HG02852 (cell line): ENCODE data around the gene RPL18A.
"Not testable (repeated sequence)": the region's sequence is repeated elsewhere in the genome, so short reads cannot be mapped to it uniquely, and the experiment has no call there.

Experiments used
- ATAC-seq: cut with Tn5 transposase; IDR thresholded peaks from one replicate; pipeline ENCODE4 v1.9.1; 2021; ENCODE audit warnings: mild to moderate bottlenecking, moderate library complexity; ENCODE audit not compliant: unreplicated experiment

RPL18A gene

DNA sequence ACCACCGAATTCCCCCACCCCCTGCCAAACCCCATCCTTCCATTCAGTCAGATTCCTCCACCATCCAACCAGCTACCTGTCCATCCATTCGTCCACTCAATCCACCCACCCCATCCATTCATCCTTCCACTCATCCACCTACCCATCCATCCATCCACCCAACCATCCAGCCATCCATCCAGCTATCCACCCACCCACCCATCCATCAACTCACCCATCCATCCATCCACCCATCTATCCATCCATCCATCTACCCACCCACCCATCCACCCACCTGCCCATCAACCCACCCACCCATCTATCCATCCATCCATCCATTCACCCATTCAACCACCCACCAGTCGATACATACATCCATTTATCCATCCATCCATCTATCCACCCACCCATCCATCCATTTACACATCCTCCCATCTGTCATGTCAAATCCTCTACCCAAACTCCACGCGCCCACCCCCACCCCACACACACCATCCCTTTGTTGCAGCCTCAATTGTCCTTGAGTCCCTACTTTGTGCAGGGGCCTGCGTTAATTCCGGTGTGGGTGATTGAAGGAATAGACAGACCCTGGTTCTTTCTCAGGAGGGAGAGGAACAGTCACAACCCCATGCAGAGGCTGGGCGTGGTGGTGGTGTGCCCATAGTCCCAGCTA, 6.7 kb downstream of the RPL18A start:
- ATAC-seq: no peak

DNA sequence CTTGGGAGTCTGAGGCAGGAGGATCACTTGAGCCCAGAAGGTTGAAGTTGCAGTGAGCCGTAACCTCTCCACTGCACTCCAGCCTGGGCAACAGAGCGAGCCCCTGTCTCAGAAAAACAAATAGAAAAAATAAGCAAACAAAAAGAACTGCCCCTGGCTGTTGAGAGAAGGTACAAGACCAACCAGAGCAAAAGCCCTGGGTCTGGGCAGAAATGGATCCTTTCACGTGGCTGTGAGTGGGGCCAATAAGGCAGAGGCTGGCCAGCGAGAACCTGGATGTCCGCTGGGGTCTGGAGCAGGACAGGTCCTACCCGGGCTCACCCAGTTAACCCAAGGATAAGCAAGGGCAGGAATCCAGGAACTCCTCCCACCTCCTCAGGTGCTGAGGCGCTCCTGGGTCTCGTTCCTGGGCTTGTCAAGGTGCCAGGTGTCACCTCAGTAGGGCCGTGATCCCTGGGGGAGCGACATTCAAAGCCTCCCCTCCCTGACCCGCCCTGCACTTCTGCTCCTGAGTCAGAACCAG, 7.3 kb downstream of the RPL18A start:
- ATAC-seq: no peak

DNA sequence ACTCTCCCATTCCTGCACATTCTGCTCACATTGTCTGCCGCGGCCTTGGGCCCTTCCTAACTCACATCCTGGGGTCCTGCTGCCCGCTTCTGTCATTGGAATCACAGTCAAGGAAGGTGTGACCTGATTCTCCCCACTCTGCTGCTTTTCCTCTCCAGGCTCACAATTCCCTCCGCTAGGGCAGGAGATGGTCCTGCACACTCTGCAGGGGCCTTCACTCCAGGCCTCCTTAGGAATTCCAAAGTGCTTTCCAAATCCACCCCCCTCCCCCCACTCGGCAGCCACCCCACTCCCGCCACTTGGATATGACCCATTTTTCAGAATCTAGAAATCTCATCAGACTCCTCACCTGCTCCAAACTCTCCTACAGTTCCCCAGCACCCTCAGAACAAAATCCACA, 9.0 kb downstream of the RPL18A start:
- ATAC-seq: no peak

DNA sequence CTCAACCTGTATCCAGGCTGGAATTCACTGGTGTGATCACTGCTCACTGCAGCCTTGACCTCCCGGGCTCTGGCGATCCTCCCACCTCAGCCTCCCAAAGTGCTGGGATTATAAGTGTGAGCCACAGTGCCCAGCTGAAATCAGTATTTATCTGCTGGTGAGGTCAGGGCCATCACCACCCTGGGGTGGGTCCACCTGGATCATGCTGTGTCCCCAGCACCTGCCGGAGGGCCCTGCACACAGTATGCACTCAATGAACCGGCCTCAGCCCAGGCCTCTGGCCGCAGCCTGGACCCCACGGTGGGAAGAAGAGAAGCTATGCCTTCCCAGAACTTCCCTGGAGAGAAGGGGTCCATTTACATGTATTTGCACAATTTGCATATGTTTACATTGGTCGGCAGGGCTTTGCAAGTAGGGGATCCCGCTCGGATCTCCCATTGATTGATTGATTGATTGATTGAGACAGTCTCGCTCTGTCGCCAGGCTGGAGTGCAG, 9.5 kb downstream of the RPL18A start:
- no peak for ATAC-seq

DNA sequence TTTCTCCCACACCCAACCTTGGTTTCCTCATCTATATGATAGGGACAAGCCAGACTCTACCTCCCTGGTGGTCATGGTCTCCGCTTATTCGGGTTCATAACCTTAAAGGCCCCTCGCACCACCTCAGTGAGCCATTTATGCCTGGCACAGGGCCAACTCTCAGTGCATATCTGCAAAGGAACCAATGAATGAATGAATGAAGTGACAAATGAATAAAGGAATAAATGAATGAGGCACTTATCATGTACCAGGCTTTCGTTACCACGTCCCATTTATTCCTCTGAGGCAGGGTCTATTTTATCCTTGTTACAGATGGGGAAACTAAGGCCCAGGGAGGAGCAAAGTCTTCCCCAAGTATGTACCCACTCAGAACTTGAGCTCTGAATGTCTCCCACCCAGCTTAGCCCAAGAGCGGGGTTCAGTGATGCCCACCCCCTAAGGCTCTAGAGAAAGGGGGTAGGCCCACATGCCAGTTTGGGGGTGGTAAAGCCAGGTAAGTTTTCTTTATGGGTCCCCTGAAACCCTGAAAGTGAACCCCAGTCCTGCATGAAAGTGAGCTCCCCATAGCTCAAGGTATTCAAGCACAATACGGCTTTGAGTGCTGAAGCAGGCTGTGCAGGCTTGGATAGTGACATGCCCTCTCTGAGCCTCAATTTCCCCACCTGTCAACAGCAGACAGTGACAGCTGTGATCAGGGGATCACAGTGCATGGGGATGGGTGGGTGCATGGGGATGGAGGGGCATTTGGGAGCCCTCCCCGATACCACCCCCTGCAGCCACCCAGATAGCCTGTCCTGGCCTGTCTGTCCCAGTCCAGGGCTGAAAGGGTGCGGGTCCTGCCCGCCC, 11.5 kb downstream of the RPL18A start:
- no peak for ATAC-seq

DNA sequence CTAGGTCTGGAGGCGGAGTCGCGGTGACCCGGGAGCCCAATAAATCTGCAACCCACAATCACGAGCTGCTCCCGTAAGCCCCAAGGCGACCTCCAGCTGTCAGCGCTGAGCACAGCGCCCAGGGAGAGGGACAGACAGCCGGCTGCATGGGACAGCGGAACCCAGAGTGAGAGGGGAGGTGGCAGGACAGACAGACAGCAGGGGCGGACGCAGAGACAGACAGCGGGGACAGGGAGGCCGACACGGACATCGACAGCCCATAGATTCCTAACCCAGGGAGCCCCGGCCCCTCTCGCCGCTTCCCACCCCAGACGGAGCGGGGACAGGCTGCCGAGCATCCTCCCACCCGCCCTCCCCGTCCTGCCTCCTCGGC, 12.2 kb downstream of the RPL18A start, which contains the start of gene SLC5A5:
SLC5A5 (plus strand) TSS at position 68 of the 373 bp plus-strand sequence. CDS start 375 bp downstream, outside the sequence.
- no peak for ATAC-seq

DNA sequence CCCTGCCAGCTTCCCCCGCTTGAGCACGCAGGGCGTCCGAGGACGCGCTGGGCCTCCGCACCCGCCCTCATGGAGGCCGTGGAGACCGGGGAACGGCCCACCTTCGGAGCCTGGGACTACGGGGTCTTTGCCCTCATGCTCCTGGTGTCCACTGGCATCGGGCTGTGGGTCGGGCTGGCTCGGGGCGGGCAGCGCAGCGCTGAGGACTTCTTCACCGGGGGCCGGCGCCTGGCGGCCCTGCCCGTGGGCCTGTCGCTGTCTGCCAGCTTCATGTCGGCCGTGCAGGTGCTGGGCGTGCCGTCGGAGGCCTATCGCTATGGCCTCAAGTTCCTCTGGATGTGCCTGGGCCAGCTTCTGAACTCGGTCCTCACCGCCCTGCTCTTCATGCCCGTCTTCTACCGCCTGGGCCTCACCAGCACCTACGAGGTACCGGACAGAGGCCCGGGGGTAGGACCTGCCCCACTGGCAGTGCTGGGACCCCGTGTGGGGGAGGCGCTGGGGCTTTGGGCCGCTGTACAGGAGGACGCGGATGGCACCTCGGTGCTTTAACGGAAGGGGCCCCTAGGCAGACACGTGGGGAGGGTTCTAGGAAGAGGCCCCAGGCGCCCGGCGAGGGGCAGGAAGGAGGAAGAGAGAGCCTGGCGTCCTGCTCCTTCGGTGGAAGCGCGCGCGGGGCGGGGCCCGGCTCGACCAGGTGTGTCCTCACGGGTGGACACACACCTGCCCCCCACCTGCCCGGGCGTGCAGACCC, 12.7 kb downstream of the RPL18A start:
- no peak for ATAC-seq

DNA sequence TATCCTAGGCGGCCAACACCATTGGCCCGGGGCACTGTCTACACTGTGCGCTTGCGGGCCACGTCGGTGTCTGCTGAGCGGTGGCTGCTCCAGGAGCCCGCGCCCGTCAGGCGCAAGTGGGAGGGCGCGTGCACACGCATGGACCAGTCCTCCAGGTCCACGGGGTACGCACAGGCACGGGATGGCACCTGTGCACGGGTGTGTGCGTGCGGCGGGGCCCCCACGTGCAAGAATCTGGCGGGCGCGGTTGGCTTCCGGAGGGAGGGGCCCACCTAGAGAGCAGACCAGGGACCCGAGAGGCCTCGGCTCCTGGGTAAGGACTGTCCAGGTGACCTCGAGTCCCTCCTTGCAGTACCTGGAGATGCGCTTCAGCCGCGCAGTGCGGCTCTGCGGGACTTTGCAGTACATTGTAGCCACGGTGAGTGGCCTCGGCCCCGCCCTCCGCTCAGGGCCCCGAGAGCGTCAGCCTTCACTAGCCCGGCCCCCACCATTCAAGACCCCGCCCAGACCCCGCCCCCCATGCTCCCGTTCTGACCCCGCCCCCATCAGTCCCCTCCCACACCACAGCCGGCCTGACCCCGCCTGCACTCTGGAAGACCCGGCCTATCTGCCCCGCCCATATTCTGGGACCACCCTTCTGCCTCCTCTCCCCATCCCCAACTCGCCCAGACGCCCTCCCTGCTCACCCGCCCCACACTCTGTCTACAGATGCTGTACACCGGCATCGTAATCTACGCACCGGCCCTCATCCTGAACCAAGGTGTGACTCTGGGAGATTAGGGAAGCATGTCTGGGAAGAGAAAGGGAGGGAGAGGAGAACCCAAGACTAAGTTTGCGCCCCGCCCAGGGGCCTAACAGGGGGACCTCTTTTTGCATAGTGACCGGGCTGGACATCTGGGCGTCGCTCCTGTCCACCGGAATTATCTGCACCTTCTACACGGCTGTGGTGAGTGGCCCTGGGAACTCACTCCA, 14.4 kb downstream of the RPL18A start:
- ATAC-seq: no peak

DNA sequence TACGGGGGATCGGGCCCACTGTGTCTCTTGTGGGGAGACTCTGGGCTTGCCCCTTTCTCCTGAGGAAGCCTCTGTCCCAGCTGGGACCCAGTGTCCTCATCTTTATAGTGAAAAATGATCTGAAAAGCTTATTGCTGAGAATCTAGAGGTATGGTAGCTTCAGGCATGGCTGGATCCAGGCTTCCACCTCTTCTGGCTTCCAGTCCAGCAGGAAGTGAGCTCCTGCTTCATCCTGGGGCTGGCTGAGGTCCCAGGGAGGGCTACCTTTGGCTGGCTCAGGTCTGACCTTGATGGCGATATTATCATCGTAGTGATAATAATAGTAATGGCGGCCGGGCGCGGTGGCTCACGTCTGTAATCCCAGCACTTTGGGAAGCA, 15.0 kb downstream of the RPL18A start:
- ATAC-seq: no peak

DNA sequence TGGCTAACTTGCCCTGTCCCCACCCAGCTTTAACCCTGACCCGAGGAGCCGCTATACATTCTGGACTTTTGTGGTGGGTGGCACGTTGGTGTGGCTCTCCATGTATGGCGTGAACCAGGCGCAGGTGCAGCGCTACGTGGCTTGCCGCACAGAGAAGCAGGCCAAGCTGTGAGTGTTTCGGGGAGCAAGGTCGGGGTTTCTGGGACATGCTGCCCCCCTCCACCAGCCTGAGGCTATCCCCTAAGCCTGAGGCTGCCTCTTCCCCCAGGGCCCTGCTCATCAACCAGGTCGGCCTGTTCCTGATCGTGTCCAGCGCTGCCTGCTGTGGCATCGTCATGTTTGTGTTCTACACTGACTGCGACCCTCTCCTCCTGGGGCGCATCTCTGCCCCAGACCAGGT, 18.0 kb downstream of the RPL18A start:
- ATAC-seq: no peak

DNA sequence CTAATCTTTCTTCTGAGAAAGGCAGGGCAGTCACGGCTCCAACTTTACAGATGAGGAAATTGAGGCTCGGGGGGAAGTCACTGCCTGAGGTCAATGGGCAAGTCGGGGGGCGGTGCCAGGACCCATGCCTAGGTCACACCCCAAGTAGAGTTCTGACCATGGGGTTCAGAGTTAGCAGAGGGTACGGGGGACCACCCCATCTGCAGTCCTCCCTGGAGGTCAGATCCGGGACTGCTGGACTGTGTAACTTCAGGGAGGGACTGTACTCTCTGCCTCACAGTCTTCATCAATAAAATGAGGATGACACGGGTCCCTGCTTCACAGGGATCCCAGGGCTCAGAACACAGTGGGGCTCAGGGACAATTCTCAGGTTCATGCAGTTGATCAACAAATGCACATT, 19.8 kb downstream of the RPL18A start:
- ATAC-seq: no peak

DNA sequence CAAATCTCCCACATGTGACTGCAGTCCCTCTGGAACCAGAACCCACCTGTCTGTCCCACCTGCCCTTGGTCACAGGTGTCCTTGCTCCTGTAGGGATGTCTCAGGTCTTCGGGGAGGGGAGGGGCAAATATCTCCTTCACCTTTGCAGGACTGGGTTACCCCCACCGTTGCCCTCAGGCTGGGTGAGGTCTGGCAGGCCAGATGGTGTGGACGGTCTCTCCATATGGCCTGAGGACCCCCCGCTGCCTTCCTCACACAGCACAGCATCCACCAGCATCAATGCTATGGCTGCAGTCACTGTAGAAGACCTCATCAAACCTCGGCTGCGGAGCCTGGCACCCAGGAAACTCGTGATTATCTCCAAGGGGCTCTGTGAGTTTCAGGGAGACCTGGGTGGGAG, 22.0 kb downstream of the RPL18A start:
- ATAC-seq: no peak

DNA sequence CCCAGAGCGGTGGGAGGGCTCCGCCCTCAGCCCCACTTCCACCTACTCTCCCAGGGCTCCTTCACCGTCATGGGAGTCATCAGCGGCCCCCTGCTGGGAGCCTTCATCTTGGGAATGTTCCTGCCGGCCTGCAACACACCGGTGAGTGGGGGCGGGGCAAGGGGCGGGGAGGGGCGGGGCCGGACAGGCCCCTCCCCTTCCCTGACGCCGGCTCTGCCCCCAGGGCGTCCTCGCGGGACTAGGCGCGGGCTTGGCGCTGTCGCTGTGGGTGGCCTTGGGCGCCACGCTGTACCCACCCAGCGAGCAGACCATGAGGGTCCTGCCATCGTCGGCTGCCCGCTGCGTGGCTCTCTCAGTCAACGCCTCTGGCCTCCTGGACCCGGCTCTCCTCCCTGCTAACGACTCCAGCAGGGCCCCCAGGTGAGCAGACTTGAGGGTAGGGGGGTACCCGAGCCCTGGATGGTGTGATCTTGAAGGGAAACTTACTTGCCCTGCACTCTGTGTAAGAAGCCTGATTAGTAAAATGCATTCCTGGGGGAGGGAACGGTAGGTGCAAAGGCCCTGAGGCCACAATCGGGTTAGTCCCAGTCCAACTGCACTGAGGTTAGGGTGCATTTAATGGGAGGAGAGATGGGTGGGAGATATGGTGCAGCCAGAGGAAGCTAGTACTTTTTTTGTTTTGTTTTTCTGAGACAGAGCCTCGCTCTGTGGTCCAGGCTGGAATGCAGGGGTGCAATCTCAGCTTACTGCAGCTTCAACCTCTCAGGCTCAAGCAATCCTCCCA, 24.1 kb downstream of the RPL18A start:
- ATAC-seq: no peak

DNA sequence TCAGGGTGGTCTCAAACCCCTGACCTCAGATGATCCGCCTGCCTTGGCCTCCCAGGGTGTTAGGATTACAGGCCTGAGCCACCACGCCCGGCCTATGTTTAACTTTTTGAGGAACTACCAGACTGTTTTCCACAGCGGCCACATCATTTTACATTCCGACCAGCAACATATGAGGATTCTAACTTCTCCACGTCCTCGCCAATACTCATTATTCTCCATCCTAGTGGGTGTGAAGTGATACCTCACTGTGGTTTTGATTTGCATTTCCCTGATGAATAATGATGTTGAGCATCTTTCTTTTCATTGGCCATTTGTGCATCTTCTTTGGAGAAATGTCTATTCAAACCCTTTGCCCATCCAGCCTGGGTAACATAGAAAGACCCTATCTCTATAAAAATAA, 26.8 kb downstream of the RPL18A start:
- ATAC-seq: no peak

DNA sequence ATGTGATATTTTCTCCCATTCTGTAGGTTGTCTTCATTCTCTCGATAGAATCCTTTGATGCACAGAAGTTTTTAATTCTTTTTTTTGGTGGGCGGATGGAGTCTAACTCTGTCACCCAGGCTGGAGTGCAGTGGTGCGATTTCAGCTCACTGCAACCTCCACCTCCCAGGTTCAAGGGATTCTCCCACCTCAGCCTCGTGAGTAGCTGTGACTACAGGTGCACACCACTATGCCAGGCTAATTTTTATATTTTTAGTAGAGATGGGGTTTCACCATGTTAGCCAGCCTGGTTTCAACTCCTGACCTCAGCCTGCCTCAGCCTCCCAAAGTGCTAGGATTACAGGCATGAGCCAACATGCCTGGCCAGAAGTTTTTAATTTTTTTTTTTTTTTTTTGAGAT, 27.5 kb downstream of the RPL18A start:
- not testable (repeated sequence) for ATAC-seq

DNA sequence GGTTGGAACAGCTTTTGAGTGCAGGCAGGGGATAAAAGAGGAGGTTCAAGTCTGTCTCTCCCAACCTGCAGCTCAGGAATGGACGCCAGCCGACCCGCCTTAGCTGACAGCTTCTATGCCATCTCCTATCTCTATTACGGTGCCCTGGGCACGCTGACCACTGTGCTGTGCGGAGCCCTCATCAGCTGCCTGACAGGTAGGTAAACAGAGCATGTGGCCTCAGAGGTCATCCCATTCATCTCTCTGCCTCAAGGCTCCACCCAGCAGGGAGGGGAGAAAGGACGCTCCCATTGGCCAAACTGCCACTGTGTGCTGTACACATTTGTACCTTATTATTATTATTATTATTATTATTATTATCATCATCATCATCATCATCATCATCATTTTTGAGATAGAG, 28.6 kb downstream of the RPL18A start:
- ATAC-seq: no peak

DNA sequence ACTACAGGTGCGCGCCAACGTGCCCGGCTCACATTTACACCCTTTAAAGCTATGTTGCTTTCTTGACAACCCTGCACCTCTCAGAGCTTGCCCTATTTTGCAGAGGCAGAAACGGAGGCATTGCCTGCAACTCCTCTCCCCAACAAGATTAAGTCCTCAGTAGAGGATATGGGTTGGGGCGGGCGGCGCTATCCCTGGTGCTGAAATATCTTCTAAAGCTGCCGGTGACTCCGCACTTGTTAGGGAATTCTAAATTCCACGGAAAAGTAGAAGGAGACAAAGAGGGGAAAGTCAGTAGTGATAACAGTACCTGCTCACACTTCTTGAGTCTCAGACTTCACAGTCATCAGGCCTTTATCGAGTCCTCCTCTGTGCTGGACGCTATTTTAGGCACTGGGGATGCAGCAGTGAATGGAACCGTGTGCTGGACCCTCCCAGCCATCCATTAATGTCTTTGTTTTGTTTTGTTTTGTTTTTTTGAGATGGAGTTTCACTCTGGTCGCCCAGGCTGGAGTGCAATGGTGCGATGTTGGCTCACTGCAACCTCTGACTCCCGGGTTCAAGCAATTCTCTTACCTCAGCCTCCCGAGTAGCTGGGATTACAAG, 30.0 kb downstream of the RPL18A start:
- no peak for ATAC-seq

DNA sequence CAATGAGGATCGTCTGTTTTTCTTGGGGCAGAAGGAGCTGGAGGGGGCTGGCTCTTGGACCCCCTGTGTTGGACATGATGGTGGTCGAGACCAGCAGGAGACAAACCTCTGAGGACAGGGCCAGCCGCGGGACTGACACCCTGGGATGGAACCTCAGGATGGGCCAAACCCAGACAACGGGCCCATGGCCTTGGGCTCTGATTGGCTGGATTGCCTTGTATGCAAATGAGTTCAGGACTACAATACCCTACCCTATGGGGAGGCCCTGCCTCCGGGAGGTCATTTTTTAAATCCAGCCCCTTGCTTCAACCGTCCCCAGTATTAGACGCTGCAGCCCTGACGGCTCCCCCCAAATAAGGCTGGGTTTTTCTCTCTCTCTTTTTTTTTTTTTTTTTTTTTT, 34.1 kb downstream of the RPL18A start:
- ATAC-seq: no peak

DNA sequence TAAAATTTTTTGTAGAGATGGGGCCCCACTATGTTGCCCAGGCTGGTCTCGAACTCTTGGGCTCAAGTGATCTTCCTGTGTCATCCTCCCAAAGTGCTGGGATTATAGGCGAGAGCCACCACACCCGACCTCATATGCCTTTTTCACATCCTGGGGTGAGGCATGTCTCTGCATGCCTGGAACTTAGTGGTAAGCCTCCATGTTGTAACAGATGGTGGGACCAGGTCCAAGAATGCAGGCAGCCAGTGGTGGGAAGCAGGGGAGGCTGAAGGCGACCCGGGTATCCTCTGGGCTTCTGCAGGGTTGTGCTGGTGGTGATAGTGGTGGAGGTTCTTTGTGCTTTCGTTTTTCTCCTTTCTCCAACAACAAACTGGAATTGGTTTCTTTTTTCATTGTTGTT, 43.0 kb downstream of the RPL18A start:
- no peak for ATAC-seq
